Measurements from ENCODE around the gene RAB21. TPM values are rescaled to one million over a fixed set of nuclear protein-coding genes. Genes with fewer than 3 reads are reported as not detected.
"Not testable (repeated sequence)": the region's sequence is repeated elsewhere in the genome, so short reads cannot be mapped to it uniquely, and the experiment has no call there.

The RAB21 gene
- total RNA-seq, 4 donors from 2014 or later: 12.9 to 49.5 (median 33.1) TPM

DNA sequence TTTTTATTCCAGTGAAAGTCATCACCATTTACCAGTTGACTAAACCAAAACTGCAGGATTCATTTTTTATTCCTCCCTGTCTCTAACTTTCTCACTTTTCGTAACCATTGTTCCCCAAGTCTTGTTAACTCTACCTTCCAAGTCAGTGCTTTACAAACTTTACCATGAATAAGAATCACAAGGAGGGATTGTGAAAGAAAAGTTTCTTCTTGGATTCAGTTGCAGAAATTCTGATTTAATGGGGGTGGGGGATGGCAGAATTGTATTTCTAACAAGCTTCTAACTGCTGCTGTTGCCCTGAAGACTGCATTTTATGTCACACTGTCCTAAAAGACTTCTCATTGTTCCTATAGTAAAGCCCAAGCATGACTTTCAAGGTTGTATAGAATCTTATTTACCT lies 5.0 kb upstream of the RAB21 start:
- ATAC-seq (ENCODE audit: low FRiP score) (no peak), DNase-seq (ENCODE audit: low spot score) (no peak)
- TF ChIP-seq, protein P1, sequence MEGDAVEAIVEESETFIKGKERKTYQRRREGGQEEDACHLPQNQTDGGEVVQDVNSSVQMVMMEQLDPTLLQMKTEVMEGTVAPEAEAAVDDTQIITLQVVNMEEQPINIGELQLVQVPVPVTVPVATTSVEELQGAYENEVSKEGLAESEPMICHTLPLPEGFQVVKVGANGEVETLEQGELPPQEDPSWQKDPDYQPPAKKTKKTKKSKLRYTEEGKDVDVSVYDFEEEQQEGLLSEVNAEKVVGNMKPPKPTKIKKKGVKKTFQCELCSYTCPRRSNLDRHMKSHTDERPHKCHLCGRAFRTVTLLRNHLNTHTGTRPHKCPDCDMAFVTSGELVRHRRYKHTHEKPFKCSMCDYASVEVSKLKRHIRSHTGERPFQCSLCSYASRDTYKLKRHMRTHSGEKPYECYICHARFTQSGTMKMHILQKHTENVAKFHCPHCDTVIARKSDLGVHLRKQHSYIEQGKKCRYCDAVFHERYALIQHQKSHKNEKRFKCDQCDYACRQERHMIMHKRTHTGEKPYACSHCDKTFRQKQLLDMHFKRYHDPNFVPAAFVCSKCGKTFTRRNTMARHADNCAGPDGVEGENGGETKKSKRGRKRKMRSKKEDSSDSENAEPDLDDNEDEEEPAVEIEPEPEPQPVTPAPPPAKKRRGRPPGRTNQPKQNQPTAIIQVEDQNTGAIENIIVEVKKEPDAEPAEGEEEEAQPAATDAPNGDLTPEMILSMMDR (IDR thresholded peaks at IDR 0.05): no peak

DNA sequence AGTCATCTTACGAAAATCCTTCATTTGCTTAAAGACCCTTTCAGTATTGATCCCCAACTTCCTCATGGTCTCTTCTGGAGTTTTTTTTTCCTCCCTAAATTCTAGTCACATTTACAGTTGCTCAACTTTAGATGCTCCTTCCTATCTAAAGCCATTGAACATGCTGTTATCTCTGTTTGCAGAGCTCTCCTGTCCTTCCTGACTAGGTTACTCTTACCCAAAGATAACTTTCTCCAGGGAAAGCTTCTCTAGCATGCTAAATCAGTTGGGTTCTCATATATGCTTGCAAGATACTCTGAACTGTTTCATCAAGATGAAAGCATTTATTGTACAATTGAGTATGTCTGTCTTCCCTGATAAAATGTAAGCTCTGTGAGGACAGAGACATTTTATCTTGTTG lies 1.8 kb upstream of the RAB21 start:
- ATAC-seq (ENCODE audit: low FRiP score) (no peak), DNase-seq (ENCODE audit: low spot score) (no peak)
- TF ChIP-seq, protein P1 (IDR thresholded peaks at IDR 0.05): no peak

DNA sequence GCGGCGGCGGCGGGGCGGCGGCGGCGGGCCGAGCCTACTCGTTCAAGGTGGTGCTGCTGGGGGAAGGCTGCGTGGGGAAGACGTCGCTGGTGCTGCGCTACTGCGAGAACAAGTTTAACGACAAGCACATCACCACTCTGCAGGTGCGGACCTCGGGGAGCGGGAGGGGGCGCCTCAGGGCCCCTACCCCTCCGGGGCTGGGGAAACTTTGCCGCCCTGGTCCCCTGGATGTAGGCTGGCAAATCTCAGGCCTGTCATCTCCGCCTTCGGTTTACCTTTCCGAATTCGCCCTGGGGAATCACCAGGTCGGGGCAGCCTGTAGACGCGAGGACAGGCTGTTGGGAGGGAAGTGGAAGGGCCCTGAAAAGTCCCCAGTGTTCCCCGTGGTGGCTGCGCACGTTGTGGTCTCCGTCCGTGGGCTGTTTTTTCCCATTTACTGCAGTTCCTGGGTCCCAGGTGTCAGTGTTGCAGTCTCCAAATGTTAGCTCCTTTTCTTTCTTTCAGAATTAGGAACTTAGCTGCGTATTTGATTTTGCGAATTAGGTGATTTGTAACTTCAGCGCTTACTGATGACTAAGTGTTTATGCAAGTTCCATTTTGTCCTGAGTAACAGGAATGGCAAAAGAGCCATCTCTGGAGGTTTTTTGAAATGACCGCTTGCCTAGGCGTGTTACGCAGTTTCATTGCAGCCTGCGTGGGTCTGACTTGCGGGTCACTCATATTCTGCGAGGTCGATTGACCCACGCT lies 656 bp downstream of the RAB21 start:
- TF ChIP-seq, protein P1 (IDR thresholded peaks at IDR 0.05): no peak
- peak; percentile 54 for ATAC-seq (ENCODE audit: low FRiP score)
- DNase-seq (ENCODE audit: low spot score): no peak

DNA sequence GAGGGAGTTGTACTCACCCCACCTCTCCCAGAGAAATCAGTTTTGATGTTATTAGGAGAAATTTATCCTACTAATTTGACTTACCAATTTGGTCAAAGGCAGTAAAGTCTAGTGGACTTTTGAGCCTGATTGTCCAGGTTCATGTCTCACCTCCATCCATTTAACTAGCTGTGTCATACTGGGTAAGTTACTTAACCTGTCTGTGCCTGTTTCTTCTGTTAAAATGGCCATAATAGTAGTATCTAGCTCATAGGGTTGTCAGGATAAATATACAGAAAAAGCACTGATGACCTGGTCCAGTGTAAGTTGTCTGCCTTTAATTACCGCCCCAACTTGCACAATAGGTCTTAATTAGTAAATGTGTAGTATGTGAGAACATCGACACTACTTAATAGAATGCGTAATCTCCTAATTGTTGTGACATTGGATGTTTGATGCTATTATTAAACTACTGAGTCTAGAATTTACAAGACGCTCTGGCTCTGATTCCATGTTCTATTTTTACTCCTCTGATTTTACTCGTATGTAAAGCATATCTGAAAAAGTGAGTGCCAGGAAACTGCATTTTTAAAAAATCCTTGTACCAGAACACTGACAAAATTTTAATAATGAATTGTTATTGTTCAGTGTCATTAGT lies 1.5 kb downstream of the RAB21 start:
- TF ChIP-seq, protein P1 (IDR thresholded peaks at IDR 0.05): no peak
- no peak for ATAC-seq (ENCODE audit: low FRiP score)
- no peak for DNase-seq (ENCODE audit: low spot score)

DNA sequence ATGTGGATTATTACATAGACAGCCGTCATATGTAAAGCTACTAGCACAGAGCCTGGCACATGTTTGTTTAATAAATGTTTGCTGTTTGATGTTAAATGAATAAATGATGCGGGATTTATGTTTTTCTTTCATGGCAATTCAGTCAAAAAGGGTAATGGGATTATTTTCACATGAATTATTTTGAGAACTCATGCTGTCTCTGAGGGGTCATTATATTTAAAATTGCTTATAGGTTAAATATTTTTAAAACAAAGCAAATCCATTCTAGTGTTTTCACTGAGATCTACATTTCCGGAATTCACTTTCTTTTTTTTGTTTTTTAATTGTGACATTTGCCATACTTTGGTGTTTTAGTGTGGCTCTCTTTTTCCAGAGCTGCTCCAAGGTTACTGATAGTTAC lies 5.3 kb downstream of the RAB21 start:
- DNase-seq (ENCODE audit: low spot score): no peak
- TF ChIP-seq, protein P1 (IDR thresholded peaks at IDR 0.05): no peak

DNA sequence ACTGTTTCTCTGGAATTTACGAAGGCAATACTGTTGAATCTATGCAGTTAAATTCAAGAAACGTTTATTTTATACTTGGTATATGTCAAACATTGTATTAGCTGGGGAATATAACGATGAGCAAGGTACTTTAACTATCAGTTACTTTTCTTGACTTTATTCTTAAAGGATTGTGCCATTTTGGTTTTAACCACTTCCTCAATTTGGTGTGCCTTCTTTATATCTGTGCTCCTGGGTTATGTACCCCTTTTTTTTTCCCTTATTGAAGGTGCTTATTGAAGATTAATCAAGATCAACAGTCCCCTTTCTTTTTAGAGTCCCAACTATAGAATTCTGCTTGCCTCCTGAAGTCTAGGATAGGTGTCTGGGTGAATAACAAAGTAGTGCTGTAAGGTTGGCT lies 5.8 kb downstream of the RAB21 start:
- TF ChIP-seq, protein P1 (IDR thresholded peaks at IDR 0.05): no peak
- DNase-seq (ENCODE audit: low spot score): no peak
- ATAC-seq (ENCODE audit: low FRiP score): no peak

More for the DNA sequence above, 5.3 kb downstream of the RAB21 start:
- ATAC-seq (ENCODE audit: low FRiP score): no peak

DNA sequence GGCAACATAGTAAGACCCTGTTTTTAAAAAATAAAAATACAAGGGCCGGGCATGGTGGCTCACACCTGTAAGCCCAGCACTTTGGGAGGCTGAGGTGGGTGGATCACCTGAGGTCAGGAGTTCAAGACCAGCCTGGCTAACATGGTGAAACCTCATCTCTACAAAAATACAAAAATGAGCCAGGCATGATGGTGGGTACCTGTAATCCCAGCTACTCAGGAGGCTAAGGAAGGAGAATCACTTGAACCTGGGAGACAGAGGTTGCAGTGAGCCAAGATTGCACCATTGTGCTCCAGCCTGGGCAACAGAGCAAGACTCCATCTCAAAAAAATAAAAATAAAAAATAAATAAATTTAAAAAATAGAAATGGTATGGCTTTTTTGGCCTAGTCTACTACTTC lies 6.7 kb downstream of the RAB21 start:
- ATAC-seq (ENCODE audit: low FRiP score); DNase-seq (ENCODE audit: low spot score): not testable (repeated sequence)
